NCI-H460 (cell line): Measurements from ENCODE around the gene MTAP. TPM values are rescaled to one million over a fixed set of nuclear protein-coding genes. Genes with fewer than 3 reads are reported as not detected.

ENCODE experiments used
- total RNA-seq: library from RNA; depleted of rRNA; stranded (reverse); fragments of >200 nt; shearing (Covaris generic); gene quantifications from 2 replicates; pipeline ENCODE4 v1.2.3, GENCODE V29; 2014; rRNA removed

MTAP gene
- total RNA-seq, 1 experiment from 2014 or later, result 55.3 TPM

Other genes with a start within 250 kb of the MTAP start
- not detected in 2 replicates for gene CDKN2A, start 191.8 kb downstream of the MTAP start, total RNA-seq
- gene CDKN2B-AS1, start 192.2 kb downstream of the MTAP start, total RNA-seq, result not detected in 2 replicates
- not detected in 2 replicates for gene CDKN2B, start 206.7 kb downstream of the MTAP start, total RNA-seq